ENCODE data around the gene CDC42BPA. TPM values are rescaled to one million over a fixed set of nuclear protein-coding genes. Genes with fewer than 3 reads are reported as not detected.
A peak's percentile ranks its signal among the peaks of the same experiment; 100 is the strongest.

The CDC42BPA gene
- total and polyA plus RNA-seq, 9 of the 15 experiments (the other 6 are each of a cell fraction or from before 2014, with no cell fraction given), result 8.0 to 77.5 (median 52.1) TPM

- TF ChIP-seq ZNF133 (CRISPR knock-in tag; IDR thresholded peaks at IDR 0.05), result no peak
- no peak for TF ChIP-seq CBX8 (IDR thresholded peaks at IDR 0.05; ENCODE audit: borderline replicate concordance, extremely low read depth, low read depth, low read length, poor library complexity, severe bottlenecking)
- TF ChIP-seq ARID4B (CRISPR knock-in tag; IDR thresholded peaks at IDR 0.05), result peak; percentile 74; the same call in 1 of the 2 replicates
- TF ChIP-seq ZNF318 (IDR thresholded peaks at IDR 0.05; ENCODE audit: borderline replicate concordance in 1 of 2, low read depth in 1 of 2), result no peak
- TF ChIP-seq TCF3 (CRISPR knock-in tag; IDR thresholded peaks at IDR 0.05), result no peak
- TF ChIP-seq PBX2 (CRISPR knock-in tag; IDR thresholded peaks at IDR 0.05; ENCODE audit: low read depth), result no peak
- no peak for TF ChIP-seq PBX2 (tag; conservative IDR thresholded peaks at IDR 0.05; ENCODE audit: low read depth)
- no peak for TF ChIP-seq HDAC2 (IDR thresholded peaks at IDR 0.05)
- TF ChIP-seq BRD9 (IDR thresholded peaks at IDR 0.05; ENCODE audit: low read depth, partially characterized antibody), result no peak
- TF ChIP-seq TEAD1 (CRISPR knock-in tag; IDR thresholded peaks at IDR 0.05), result peak in 1 of 2 experiments; percentile 4; a peak in 3 of 4 replicates
Observed at GRCh38 chr1:227318016-227318852, at the start of gene CDC42BPA (continued).
